H1 (cell line): ENCODE data around the gene UGT1A3. TPM values are rescaled to one million over a fixed set of nuclear protein-coding genes. Genes with fewer than 3 reads are reported as not detected.

Source experiments
- CHD1 ChIP-seq: IDR thresholded peaks from 2 replicates; pipeline ENCODE4 v1.6.1; 2012; ENCODE audit warnings: low read depth, low read length, improper control_type of control experiment
- CHD2 ChIP-seq: IDR thresholded peaks from 2 replicates; pipeline ENCODE4 v1.6.1; 2012; ENCODE audit warnings: low read length, improper control_type of control experiment
- CHD7 ChIP-seq: fragments of 300-600 bp; sonication (generic); IDR thresholded peaks from 2 replicates; pipeline ENCODE4 v1.7.1; 2012; ENCODE audit warnings: low read length, moderate library complexity, mild to moderate bottlenecking, inconsistent platforms; ENCODE audit not compliant: insufficient replicate concordance
- CTCF ChIP-seq, 3 experiments: IDR thresholded peaks; 1 replicate in 2 of 3; 2 replicates in 1 of 3; pipeline versions ENCODE4 v1.5.1 to v1.6.1; 2011; ENCODE audit warnings: low read length in 3 of 3, mild to moderate bottlenecking in 3 of 3, inconsistent platforms in 2 of 3, low read depth in 1 of 3, moderate library complexity in 1 of 3; ENCODE audit not compliant: insufficient read depth in 1 of 3; ENCODE audit errors: control extremely low read depth in 1 of 3
- EZH2 ChIP-seq: fragments of 200-600 bp; sonication (generic); IDR thresholded peaks from 2 replicates; pipeline ENCODE4 v1.7.1; 2012; ENCODE audit warnings: low read depth, mild to moderate bottlenecking, moderate library complexity, low read length, inconsistent platforms; ENCODE audit not compliant: severe bottlenecking
- YY1 ChIP-seq: IDR thresholded peaks from 2 replicates; pipeline ENCODE4 v1.6.1; 2011; ENCODE audit warnings: low read depth, mild to moderate bottlenecking, low read length
- polyA plus RNA-seq, 7 experiments: library from polyadenylated mRNA; depleted of rRNA in 3 of 7; stranded (reverse) in 5 of 7; unstranded in 2 of 7; fragments of >200 nt in 5 of 7; fragments of 200-250 nt in 2 of 7; gene quantifications; 1 replicate in 5 of 7; 2 replicates in 1 of 7; 4 replicates in 1 of 7; pipeline versions ENCODE4 v1.2.1 to v1.2.3, GENCODE V29; 2011 to 2013; ENCODE audit warnings: missing spikeins in 2 of 7, mixed read lengths in 2 of 7
- total RNA-seq: library from RNA; stranded (reverse); fragmentation: NEBNext Ultra II Directional; extraction: Animal tissue kit (Norgen Biotek cat#: 25700); gene quantifications from 2 replicates; pipeline ENCODE4 v1.2.1, GENCODE V29; 2021

Gene UGT1A3
- total and polyA plus RNA-seq, 2 of the 8 experiments (the other 6 are each of a cell fraction or from before 2014, with no cell fraction given), result not detected

- TF ChIP-seq CTCF (IDR thresholded peaks at IDR 0.05; ENCODE audit: control extremely low read depth in 1 of 3, insufficient read depth in 1 of 3, low read depth in 1 of 3, low read length in 3 of 3), result no peak
- no peak for TF ChIP-seq CHD1
- TF ChIP-seq EZH2, result no peak
- TF ChIP-seq YY1, result no peak
- TF ChIP-seq CHD2, result no peak
- no peak for TF ChIP-seq CHD7
Observed at GRCh38 chr2:233817995-233818638, 89.3 kb downstream of the UGT1A3 start (continued).
